ENCODE results near the gene CLEC1A. TPM values are rescaled to one million over a fixed set of nuclear protein-coding genes. Genes with fewer than 3 reads are reported as not detected.

Gene CLEC1A
- total RNA-seq, 1 donor, result not detected

DNA sequence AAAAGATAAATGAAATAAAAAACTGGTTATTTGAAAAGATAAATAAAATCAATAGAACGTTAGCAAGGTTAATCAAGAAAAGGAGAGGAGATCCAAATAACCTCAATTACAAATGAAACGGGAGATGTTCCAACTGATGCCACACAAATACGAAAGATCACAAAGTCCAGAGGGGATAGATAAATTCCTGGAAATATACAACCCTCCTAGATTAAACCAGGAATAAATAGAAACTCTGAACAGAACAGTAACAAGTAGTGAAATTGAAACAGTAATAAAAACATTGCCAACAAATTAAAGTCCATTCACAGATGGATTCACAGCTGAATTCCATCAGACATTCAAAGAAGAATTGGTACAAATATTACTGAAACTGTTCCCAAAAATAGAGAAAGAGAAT is 12.4 kb downstream of the CLEC1A start:
- H3K27me3 ChIP-seq (ENCODE audit: insufficient read depth, low read length), result no peaks in the 10 kb centered on the region
- no peaks in the 10 kb centered on the region for H3K4me1 ChIP-seq (ENCODE audit: insufficient read depth, low read length)
- DNase-seq (ENCODE audit: insufficient read length, low spot score, missing footprints), result no peak
- no peak overlapping the region for H3K4me3 ChIP-seq (ENCODE audit: insufficient read depth, low read length)
- H3K36me3 ChIP-seq (ENCODE audit: insufficient read depth, low read length), result no peaks in the 10 kb centered on the region
- H2AFZ ChIP-seq (ENCODE audit: low read length), result no peak overlapping the region
- no peak overlapping the region for H3K4me2 ChIP-seq (ENCODE audit: insufficient read depth, low read length)
- H3K27ac ChIP-seq (ENCODE audit: low read depth, low read length), result no peak overlapping the region
- H3K9me3 ChIP-seq (ENCODE audit: low read depth, low read length), result no peaks in the 10 kb centered on the region
- no peaks in the 10 kb centered on the region for H4K20me1 ChIP-seq (ENCODE audit: insufficient read depth, low read length)
- no peaks in the 10 kb centered on the region for H3K79me2 ChIP-seq (ENCODE audit: insufficient read depth, low read length)
- TF ChIP-seq, protein P1, sequence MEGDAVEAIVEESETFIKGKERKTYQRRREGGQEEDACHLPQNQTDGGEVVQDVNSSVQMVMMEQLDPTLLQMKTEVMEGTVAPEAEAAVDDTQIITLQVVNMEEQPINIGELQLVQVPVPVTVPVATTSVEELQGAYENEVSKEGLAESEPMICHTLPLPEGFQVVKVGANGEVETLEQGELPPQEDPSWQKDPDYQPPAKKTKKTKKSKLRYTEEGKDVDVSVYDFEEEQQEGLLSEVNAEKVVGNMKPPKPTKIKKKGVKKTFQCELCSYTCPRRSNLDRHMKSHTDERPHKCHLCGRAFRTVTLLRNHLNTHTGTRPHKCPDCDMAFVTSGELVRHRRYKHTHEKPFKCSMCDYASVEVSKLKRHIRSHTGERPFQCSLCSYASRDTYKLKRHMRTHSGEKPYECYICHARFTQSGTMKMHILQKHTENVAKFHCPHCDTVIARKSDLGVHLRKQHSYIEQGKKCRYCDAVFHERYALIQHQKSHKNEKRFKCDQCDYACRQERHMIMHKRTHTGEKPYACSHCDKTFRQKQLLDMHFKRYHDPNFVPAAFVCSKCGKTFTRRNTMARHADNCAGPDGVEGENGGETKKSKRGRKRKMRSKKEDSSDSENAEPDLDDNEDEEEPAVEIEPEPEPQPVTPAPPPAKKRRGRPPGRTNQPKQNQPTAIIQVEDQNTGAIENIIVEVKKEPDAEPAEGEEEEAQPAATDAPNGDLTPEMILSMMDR (IDR thresholded peaks at IDR 0.05; ENCODE audit: extremely low read depth, low read depth, low read length), result no peak

- Histone ChIP-seq H3K79me2 (ENCODE audit: insufficient read depth, low read length) (no peaks in the 10 kb centered on the region), H3K9me3 (ENCODE audit: low read depth, low read length) (no peaks in the 10 kb centered on the region), H3K4me3 (ENCODE audit: insufficient read depth, low read length) (no peak overlapping the region), H3K4me2 (ENCODE audit: insufficient read depth, low read length) (no peak overlapping the region), H3K27ac (ENCODE audit: low read depth, low read length) (no peak overlapping the region), H2AFZ (ENCODE audit: low read length) (no peak overlapping the region), H4K20me1 (ENCODE audit: insufficient read depth, low read length) (no peaks in the 10 kb centered on the region), H3K36me3 (ENCODE audit: insufficient read depth, low read length) (no peaks in the 10 kb centered on the region), H3K4me1 (ENCODE audit: insufficient read depth, low read length) (no peaks in the 10 kb centered on the region), H3K27me3 (ENCODE audit: insufficient read depth, low read length) (no peaks in the 10 kb centered on the region)
- DNase-seq (ENCODE audit: insufficient read length, low spot score, missing footprints), result no peak
- TF ChIP-seq, protein P1 (IDR thresholded peaks at IDR 0.05; ENCODE audit: extremely low read depth, low read depth, low read length), result no peak
Measured at GRCh38 chr12:10084733-10085132, 14.1 kb downstream of the CLEC1A start.

- no peaks in the 10 kb centered on the region for H3K9me3 ChIP-seq (ENCODE audit: low read depth, low read length)
- no peak overlapping the region for H3K4me3 ChIP-seq (ENCODE audit: insufficient read depth, low read length)
- no peaks in the 10 kb centered on the region for H3K79me2 ChIP-seq (ENCODE audit: insufficient read depth, low read length)
- no peaks in the 10 kb centered on the region for H3K27me3 ChIP-seq (ENCODE audit: insufficient read depth, low read length)
- no peaks in the 10 kb centered on the region for H3K36me3 ChIP-seq (ENCODE audit: insufficient read depth, low read length)
- H2AFZ ChIP-seq (ENCODE audit: low read length), result no peak overlapping the region
- H3K4me1 ChIP-seq (ENCODE audit: insufficient read depth, low read length), result no peaks in the 10 kb centered on the region
- H3K27ac ChIP-seq (ENCODE audit: low read depth, low read length), result no peak overlapping the region
- no peak for DNase-seq (ENCODE audit: insufficient read length, low spot score, missing footprints)
- TF ChIP-seq, protein P1 (IDR thresholded peaks at IDR 0.05; ENCODE audit: extremely low read depth, low read depth, low read length), result no peak
- no peaks in the 10 kb centered on the region for H4K20me1 ChIP-seq (ENCODE audit: insufficient read depth, low read length)
- H3K4me2 ChIP-seq (ENCODE audit: insufficient read depth, low read length), result no peak overlapping the region
Measured at GRCh38 chr12:10082117-10082874, 16.5 kb downstream of the CLEC1A start.

DNA sequence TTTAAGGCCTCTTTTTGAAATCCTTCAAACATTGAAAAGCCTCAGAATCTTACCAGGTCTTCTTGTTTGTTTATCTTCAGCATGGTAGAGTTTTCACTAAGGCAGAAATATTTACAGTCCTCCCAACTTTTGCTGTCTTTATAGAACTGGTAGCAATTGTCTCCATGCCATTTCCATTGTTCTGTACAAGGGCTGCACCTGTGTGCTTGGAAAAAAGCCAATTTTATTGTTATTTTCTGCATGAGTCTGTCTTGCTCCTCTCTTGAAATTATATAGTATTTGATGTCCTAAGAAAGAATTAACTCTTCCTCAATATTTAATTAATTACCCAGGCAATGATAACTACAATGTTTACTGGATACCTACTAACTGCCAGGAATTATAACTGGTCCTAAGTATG is 23.3 kb downstream of the CLEC1A start:
- Histone ChIP-seq H3K4me3 (ENCODE audit: insufficient read depth, low read length) (no peak overlapping the region), H4K20me1 (ENCODE audit: insufficient read depth, low read length) (no peaks in the 10 kb centered on the region), H3K9me3 (ENCODE audit: low read depth, low read length) (no peaks in the 10 kb centered on the region), H3K27me3 (ENCODE audit: insufficient read depth, low read length) (no peaks in the 10 kb centered on the region), H3K4me2 (ENCODE audit: insufficient read depth, low read length) (no peak overlapping the region), H3K79me2 (ENCODE audit: insufficient read depth, low read length) (no peaks in the 10 kb centered on the region), H3K27ac (ENCODE audit: low read depth, low read length) (no peak overlapping the region), H3K4me1 (ENCODE audit: insufficient read depth, low read length) (no peaks in the 10 kb centered on the region), H2AFZ (ENCODE audit: low read length) (no peak overlapping the region), H3K36me3 (ENCODE audit: insufficient read depth, low read length) (no peaks in the 10 kb centered on the region)
- DNase-seq (ENCODE audit: insufficient read length, low spot score, missing footprints), result no peak
- TF ChIP-seq, protein P1 (IDR thresholded peaks at IDR 0.05; ENCODE audit: extremely low read depth, low read depth, low read length), result no peak

Measured in osteoblast (primary cell).